Thoracic aorta (tissue), 2 donors: ENCODE data around the gene P2RX1. TPM values are rescaled to one million over a fixed set of nuclear protein-coding genes. Genes with fewer than 3 reads are reported as not detected.

Source experiments
- ATAC-seq: fragments of 150-250 bp; one replicate; pipeline ENCODE4 v1.8.0; 2017; ENCODE audit warnings: low read depth; ENCODE audit not compliant: insufficient number of reproducible peaks, low FRiP score
- DNase-seq: peaks from one replicate; pipeline ENCODE4 v3.0.0-alpha.2; 2020; ENCODE audit warnings: low spot score
- H3K27ac ChIP-seq, 2 donors: fragments of 200-600 bp; sonication (generic); 1 replicate in 1 of 2; 2 replicates in 1 of 2; pipeline ENCODE4 v1.5.1; 2016; ENCODE audit warnings: mild to moderate bottlenecking in 2 of 2, moderate library complexity in 2 of 2
- H3K27me3 ChIP-seq: fragments of 200-600 bp; sonication (generic); replicated peaks from 2 replicates; pipeline ENCODE4 v1.6.0; 2016; ENCODE audit warnings: mild to moderate bottlenecking; ENCODE audit not compliant: insufficient read depth
- H3K36me3 ChIP-seq: fragments of 200-600 bp; sonication (generic); one replicate; pipeline ENCODE4 v1.5.1; 2016
- H3K4me1 ChIP-seq, 2 donors: fragments of 200-600 bp; sonication (generic); 1 replicate in 1 of 2; 2 replicates in 1 of 2; pipeline versions ENCODE4 v1.5.1 to v1.6.0; 2016; ENCODE audit warnings: low read depth in 2 of 2, mild to moderate bottlenecking in 1 of 2; ENCODE audit not compliant: control insufficient read depth in 1 of 2
- H3K4me3 ChIP-seq: fragments of 200-600 bp; sonication (generic); 2 replicates; pipeline ENCODE4 v1.5.1; 2016; ENCODE audit warnings: mild to moderate bottlenecking
- H3K9me3 ChIP-seq: fragments of 200-600 bp; sonication (generic); 2 replicates; pipeline ENCODE4 v1.5.1; 2016
- total RNA-seq, 2 donors: library from RNA; depleted of rRNA; stranded (reverse); fragments of >200 nt; gene quantifications; one replicate each; pipeline versions ENCODE4 v1.1.0 to v1.2.3, GENCODE V29; 2016
- TF ChIP-seq, protein P1 (sequence below): fragments of 200-600 bp; sonication (generic); IDR thresholded peaks from one replicate; pipeline ENCODE4 v1.5.1; 2019; ENCODE audit warnings: antibody characterized with exemption

P2RX1 gene
- total RNA-seq, 2 donors from 2014 or later: 0.63 to 7.3 TPM

DNA sequence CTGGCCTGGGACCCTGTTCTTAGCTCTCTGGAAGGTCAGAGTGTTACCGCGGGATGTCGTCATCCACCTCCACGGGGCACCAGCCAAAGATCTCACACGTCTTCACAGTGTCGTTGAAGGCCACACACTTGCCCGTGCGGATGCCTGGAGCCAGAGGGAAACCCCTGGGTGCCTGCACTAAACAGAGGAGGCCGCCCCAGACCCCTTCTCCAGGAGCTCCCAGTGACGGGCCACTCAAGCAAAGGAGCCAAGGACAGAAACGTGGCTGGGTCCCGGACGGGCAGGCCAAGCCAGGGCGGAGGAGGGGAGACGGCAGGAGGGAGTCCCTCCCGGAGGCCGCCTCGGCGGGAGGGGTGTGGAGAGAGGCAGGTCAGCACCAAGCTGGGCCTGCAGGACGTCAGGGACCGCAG is 12.4 kb downstream of the P2RX1 start:
- no peaks in the 10 kb centered on the region for H3K36me3 ChIP-seq
- no peak for ATAC-seq
- no peak overlapping the region for H3K4me3 ChIP-seq
- no peaks in the 10 kb centered on the region for H3K4me1 ChIP-seq
- H3K27me3 ChIP-seq: no peaks in the 10 kb centered on the region
- no peaks in the 10 kb centered on the region for H3K9me3 ChIP-seq
- DNase-seq: no peak
- TF ChIP-seq, protein P1, sequence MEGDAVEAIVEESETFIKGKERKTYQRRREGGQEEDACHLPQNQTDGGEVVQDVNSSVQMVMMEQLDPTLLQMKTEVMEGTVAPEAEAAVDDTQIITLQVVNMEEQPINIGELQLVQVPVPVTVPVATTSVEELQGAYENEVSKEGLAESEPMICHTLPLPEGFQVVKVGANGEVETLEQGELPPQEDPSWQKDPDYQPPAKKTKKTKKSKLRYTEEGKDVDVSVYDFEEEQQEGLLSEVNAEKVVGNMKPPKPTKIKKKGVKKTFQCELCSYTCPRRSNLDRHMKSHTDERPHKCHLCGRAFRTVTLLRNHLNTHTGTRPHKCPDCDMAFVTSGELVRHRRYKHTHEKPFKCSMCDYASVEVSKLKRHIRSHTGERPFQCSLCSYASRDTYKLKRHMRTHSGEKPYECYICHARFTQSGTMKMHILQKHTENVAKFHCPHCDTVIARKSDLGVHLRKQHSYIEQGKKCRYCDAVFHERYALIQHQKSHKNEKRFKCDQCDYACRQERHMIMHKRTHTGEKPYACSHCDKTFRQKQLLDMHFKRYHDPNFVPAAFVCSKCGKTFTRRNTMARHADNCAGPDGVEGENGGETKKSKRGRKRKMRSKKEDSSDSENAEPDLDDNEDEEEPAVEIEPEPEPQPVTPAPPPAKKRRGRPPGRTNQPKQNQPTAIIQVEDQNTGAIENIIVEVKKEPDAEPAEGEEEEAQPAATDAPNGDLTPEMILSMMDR: no peak
- H3K27ac ChIP-seq: no peak overlapping the region

DNA sequence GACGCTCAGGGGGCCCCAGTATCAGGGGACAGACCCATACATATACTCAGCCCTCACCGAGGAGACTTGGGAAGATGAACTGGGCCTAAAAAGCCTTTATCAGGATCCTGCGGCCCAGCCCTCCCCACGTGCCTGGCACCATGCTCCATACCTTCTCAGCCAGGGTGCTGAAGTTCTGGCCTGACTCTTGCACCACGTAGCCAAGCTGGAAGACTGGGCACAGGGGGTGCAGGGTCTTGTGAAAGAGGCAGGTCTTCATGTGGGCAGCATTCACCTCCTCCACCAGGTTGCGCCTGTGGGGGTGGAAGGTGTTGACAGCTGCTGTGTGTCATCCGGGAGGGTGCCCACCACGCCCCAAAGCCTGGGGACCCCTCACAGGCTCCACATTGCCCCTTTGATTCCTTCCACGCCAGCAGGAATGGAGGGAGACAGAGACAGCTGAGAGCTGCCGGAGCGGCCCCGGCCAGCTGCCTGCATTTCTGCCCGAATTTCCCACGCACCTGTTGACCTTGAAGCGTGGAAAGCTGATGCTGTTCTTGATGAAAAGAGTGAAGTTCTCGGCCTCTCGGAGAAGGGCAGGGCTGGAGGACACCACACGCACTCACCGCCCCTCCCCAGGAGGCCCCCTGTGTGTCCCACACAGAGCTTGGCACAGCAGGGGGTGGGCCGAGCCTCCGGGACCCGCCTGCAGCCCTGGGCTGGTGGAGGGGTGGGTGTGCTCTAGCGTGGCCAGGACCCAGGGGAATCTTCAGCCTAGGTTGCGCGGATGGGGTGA is 13.0 kb downstream of the P2RX1 start:
- H3K9me3 ChIP-seq: no peaks in the 10 kb centered on the region
- no peak for ATAC-seq
- H3K27ac ChIP-seq: no peak overlapping the region
- H3K4me3 ChIP-seq: no peak overlapping the region
- DNase-seq: no peak
- H3K36me3 ChIP-seq: no peaks in the 10 kb centered on the region
- H3K4me1 ChIP-seq: no peaks in the 10 kb centered on the region
- no peaks in the 10 kb centered on the region for H3K27me3 ChIP-seq
- TF ChIP-seq, protein P1: no peak

DNA sequence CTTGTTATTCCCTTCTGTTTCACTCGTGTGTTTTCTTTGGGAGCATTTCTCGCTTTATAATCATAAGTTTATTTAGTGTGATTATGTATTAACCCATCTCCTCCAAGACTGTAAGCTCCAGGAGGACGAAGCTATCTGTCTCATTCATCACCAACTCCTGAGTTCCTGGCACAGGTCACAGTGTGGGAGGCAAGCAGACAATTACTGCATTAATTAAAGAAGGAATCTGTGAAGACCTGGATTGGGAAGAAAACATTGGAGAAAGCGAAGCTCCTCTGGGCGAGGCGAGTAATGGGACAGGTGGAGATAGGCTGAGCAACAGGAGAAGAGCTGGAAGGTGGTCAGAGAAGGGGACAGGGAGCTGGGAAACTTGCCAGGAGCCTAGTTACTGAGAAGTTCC is 15.6 kb downstream of the P2RX1 start:
- Histone ChIP-seq H3K4me1 (no peaks in the 10 kb centered on the region), H3K9me3 (no peaks in the 10 kb centered on the region), H3K27me3 (no peaks in the 10 kb centered on the region), H3K27ac (no peak overlapping the region), H3K4me3 (no peak overlapping the region), H3K36me3 (no peaks in the 10 kb centered on the region)
- TF ChIP-seq, protein P1: no peak
- no peak for ATAC-seq
- no peak for DNase-seq

DNA sequence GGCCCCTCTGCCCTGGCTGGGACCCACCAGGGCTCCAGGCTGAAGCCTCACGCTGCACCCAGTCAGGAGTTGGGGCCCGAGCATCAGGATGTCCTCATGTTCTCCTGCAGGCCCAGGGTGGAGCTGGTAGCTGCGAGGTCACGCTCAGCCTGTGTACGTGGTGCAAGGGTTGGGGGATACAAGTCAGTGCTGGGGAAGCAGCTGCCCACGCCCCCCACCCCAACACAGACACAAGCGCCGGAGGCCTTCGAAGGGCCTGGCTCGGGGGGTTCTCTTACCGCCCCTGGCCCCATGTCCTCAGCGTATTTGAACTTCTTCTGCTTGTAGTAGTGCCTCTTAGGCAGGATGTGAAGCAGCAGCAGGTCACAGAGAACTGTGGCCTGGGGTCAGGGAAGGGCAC is 18.5 kb downstream of the P2RX1 start:
- Histone ChIP-seq H3K27ac (no peak overlapping the region), H3K4me3 (no peak overlapping the region), H3K27me3 (no peaks in the 10 kb centered on the region), H3K9me3 (no peaks in the 10 kb centered on the region), H3K36me3 (no peaks in the 10 kb centered on the region), H3K4me1 (peaks cover 4 to 21% of the 10 kb centered on the region in 2 donors)
- TF ChIP-seq, protein P1: no peak
- no peak for ATAC-seq
- DNase-seq: no peak

DNA sequence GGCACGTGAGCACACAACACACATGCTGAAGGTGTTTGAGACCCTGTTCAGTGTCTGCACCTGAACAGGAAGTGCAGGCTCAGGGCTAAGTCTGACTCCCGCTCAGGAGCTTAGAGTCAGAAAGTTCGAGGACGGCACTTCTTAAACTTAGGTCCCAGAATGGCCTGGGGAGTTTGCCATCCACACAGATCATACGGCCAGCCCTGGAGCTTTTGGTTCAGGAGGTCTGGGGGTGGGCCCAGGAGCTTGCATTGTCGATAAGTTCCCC is 19.4 kb downstream of the P2RX1 start:
- no peak for ATAC-seq

More for the DNA sequence above, 19.4 kb downstream of the P2RX1 start:
- Histone ChIP-seq H3K4me1 (peaks cover 4 to 28% of the 10 kb centered on the region in 2 donors), H3K9me3 (no peaks in the 10 kb centered on the region), H3K4me3 (no peak overlapping the region), H3K36me3 (no peaks in the 10 kb centered on the region), H3K27me3 (no peaks in the 10 kb centered on the region), H3K27ac (no peak overlapping the region)
- TF ChIP-seq, protein P1: no peak
- DNase-seq: no peak
